GM21381 (cell line): ENCODE measurements around the gene PALMD.

Experiments
- ATAC-seq: cut with Tn5 transposase; IDR thresholded peaks from one replicate; pipeline ENCODE4 v1.9.1; 2021; ENCODE audit warnings: mild to moderate bottlenecking, moderate library complexity; ENCODE audit not compliant: unreplicated experiment

PALMD gene

DNA sequence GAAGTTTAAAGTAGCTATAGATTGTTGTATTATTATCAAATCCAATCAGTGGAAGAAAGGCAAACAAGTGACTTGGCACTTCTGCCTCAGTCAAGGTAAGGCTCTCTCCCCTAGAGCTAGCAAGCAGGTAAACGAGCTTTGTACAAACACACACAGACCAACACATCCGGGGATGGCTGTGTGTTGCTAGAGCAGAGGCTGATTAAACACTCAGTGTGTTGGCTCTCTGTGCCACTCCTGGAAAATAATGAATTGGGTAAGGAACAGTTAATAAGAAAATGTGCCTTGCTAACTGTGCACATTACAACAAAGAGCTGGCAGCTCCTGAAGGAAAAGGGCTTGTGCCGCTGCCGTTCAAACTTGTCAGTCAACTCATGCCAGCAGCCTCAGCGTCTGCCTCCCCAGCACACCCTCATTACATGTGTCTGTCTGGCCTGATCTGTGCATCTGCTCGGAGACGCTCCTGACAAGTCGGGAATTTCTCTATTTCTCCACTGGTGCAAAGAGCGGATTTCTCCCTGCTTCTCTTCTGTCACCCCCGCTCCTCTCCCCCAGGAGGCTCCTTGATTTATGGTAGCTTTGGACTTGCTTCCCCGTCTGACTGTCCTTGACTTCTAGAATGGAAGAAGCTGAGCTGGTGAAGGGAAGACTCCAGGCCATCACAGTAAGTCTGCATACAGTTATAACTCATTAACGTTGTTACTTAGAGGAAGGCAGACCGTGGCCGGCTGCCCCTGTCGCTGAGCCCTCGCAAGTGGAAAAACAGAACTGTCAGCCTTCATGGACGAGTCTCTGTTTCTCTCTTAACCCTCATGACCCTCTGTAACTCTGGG, at the start of gene PALMD:
Gene PALMD, plus strand, starts transcription at position 415 of the 833 bp plus-strand sequence. Its CDS starts 205 bp downstream, at position 620.
- ATAC-seq, result no peak

DNA sequence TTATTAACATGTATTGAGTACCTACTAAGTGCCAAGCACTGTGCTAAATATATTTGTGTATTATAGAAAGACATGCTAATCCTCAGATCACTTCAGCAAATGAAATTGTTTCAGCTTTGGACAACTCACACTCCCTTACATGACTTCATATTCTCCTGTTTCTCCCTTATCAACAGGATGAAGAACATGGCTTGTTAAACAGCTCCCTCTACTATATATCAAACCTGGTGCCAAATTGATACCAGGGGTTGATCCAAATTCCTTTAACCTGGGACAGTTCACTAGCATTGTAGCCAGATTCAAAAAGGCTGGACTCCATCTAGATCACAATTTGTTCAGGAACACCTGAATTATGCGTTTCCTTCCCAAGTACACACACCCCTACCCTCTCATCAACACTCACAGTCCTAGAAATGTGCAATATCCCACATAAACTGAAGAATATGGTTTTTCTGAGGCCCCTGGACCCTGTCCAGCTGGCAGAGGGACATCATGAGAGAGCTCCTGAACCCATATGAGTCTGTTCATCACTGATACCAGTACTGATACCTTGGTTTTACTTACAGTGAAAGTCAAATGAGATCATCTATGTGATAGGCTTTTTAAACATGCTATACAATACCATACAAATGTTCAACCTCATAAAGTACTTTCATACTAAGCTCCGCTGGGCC, 47.0 kb upstream of the PALMD start:
- no peak for ATAC-seq

DNA sequence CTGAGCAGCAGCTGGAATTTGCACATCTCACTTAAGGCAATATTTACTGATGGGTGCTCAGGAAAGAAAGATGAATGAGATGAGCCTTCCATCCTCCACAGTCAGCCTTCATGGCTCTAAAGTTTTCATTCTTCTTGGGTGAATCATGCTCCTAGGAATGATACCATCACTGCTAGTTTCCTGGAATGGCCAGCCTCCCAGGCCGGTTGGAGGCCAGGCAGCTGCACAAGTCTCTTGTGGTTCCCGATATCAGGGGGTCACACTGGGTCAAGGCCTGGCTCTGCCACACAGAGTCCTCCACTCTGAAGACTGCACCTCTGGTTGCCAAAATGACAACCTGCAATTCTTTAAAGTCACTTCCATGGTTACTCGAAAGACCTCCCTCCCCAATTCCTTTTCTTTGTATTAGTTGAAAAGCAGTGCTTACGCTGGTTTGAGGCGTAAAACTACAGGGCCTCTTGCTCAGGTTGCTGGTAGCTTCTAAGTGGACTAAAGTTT, 46.2 kb upstream of the PALMD start:
- no peak for ATAC-seq

GRCh38 chr1:99600782-99601181, 45.1 kb upstream of the PALMD start:
- no peak for ATAC-seq

DNA sequence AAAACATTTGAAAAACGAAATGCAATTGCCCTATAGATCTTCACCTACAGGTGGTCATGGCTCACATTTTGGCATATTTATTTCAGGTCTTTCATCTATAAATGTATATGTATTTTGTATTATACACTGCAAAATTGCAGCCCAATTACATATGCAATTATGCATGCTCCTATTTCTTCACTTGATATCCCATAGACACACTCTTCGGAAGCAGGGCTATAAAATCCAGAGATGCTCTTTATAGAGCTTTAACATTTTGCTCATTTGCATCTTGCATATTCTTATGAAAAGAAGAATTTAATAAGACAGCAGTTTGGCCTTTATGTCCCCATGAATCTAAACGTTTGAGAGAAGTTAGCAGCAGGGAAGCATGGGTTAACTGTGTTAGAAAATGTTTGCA, 44.7 kb upstream of the PALMD start:
- ATAC-seq, result no peak

DNA sequence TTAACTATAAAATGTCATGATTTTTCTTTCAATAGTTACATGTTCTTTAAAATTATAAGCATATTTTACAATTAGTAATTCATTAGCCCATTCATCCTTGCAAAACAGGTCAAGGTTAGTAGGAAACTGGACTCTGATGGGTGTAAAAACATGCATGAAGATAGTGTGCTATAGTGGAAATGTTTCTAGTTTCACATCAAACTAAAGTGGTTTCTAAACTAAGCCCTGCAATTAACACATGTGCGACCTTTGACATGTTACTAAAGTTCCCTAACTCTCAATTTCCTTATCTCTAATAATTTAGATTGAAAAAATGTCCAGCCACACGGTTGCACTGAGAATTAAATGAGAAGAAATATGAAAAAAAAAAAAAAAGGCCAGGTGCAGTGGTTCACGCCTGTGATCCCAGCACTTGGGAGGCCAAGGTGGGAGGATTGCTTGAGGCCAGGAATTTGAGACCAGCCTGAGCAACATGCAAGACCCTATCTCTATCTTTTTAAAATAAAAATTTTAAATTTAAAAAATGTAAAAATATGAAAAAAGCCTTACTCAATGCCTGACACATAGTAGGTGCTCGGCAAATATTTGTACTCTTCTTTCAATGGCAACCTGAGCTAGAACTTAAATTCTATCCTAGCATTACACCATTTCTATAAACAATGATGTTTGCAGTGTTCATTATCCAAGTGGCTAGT, 44.1 kb upstream of the PALMD start:
- ATAC-seq, result no peak

DNA sequence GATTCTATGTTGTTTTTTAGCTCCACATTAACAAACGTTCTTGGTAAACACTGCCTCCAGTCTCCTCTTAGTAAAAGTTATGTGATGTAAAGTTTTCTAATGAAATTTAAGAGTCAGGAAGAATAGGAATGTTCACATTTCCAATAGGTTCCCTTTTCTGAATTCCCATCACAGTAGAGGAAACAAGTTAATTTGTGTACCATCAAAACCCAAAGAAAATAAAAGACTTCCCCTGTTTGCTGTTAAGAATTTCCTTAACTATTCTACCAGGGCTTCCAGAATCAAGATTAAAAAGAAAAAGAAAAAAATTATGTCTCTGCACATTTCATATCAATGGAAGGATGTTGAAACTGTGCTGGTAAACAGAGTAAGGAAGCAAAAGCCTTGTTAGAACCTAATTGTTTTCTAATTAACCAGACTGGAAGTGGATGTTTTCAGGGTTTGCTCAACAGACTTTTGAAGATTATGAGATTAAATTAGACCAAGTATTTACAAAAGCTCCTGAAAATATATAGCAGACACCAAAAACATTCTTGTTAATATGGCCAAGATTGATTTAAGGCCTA, 43.4 kb upstream of the PALMD start:
- ATAC-seq, result no peak

- ATAC-seq, result no peak
Measured at GRCh38 chr1:99603699-99604560, 42.0 kb upstream of the PALMD start.

DNA sequence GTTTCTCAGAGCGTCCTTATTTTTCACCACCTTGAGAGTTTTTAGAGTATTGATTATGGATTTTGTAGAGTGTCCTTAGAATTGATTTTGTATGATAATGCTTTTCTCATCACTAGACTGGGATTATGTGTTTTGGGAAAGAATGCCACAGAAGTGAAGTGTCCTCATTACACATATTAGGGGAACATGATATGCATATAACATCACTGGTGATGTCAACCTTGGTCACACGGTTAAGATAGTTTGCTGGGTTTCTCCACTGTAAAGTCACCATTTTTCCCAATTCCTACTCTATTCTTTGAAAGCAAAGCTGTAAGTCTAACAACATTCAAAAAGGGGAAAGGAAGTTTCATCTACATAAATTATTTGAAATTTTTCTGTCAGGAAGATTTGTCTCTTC, 39.6 kb upstream of the PALMD start:
- no peak for ATAC-seq

- no peak for ATAC-seq
Measured at GRCh38 chr1:99607590-99607989, 38.3 kb upstream of the PALMD start.

- no peak for ATAC-seq
Measured at GRCh38 chr1:99608058-99608457, 37.9 kb upstream of the PALMD start.

GRCh38 chr1:99613716-99614115, 32.2 kb upstream of the PALMD start:
- ATAC-seq, result no peak

DNA sequence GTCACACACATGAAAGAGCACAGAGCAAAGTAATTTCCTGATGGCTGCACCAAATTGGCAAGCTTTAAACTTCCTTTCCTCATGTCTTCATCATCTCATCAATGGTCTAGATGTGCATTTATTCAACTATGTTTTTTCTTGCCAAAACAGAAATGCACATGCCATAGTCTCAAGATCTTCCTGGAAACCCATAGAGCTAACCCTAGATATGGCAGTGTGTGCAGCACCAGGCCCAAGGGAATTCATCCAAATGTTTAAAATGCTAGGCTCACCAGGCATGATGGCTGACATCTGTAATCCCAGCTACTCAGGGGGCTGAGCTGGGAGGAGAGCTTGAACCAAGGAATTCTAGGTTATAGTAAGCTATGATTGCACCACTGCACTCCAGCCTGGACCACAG, 31.2 kb upstream of the PALMD start:
- no peak for ATAC-seq

DNA sequence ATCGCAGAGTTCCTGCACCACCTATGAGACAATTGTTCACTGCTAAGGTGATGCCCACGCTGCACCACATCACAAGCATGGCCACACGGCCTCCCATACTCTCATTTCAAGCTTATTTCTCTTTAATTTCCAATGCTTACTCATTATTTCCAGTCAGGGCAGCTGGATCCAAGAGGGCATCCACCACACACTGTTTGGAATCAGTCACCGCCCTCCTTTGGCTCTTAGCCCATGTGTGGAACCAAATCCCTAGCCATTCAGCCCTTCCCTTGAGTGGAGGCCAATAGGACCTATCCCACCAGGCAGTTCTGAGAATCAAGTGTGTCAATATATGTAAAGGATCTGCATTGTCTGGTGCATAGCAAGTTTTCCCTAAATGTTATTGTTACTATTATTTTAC, 26.3 kb upstream of the PALMD start:
- ATAC-seq, result no peak

DNA sequence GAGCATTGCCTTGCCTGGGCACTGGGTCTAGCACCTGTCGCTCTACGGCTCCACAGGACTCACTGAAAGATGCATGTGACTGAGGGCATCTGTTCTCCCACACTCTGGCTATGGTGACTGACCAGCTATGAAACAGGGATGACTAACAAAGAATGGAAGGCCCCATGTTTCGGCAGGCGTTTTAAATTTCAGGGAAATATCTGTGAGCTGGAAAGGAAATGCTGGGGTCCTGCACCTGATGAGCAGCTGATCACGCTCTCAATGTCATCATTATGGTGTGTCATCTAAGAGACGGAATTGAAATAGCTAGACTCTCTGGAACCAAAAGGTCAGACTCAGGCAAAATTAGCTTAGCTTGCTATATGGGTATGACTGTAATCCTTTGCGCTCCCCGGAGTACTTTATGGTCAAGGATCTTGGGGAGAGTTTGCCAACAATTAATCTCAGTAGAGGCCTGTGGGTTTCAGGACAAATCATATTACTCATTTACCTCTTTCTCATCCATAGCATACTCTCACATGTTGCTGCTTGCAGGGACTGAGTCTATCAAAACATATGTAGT, 24.5 kb upstream of the PALMD start:
- ATAC-seq, result no peak

DNA sequence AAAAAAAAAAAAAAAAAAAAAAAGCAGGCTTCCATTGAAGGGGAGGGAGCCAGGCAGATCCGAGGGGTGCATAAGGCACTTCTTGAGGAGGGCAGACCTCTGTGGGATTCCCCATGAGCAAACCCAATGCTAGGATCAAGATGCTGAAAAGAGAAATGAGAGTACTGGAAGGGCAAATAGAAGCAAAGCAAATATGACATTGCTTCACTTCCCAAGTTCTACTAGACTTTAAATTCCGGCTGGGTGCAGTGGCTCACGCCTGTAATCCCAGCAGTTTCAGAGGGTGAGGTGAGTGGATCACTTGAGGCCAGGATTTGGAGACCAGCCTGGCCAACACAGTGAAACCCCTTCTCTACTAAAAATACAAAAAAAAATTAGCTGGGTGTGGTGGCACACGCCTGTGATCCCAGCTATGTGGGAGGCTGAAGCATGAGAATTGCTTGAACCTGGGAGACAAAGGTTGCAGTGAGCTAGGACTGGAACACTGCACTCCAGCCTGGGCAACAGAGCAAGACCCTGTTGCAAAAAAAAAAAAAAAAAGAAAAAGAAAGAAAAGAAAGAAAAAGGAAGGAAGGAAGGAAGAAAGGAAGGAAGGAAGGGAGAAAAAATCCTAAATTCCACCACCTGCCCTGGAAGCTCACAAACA, 23.1 kb upstream of the PALMD start:
- ATAC-seq, result no peak

GRCh38 chr1:99623554-99623953, 22.4 kb upstream of the PALMD start:
- no peak for ATAC-seq

- ATAC-seq, result no peak
Measured at GRCh38 chr1:99627615-99628014, 18.3 kb upstream of the PALMD start.

GRCh38 chr1:99629164-99629563, 16.7 kb upstream of the PALMD start:
- no peak for ATAC-seq
